Lower leg skin (tissue), 4 donors: ENCODE data around the gene BICDL1. TPM values are rescaled to one million over a fixed set of nuclear protein-coding genes. Genes with fewer than 3 reads are reported as not detected.
A peak's percentile ranks its signal among the peaks of the same experiment; 100 is the strongest.

Source experiments
- DNase-seq, 2 donors: peaks; one replicate each; pipeline ENCODE4 v3.0.0-alpha.2; 2019; ENCODE audit warnings: low spot score in 2 of 2
- H3K4me3 ChIP-seq: fragments of 200-600 bp; sonication (generic); 2 replicates; pipeline ENCODE4 v1.5.1; 2017; ENCODE audit warnings: mild to moderate bottlenecking, low read depth; ENCODE audit not compliant: poor library complexity, severe bottlenecking
- CTCF ChIP-seq, 3 donors: fragments of 450-650 bp; IDR thresholded peaks; one replicate each; pipeline ENCODE4 v1.5.1; 2016; ENCODE audit warnings: antibody characterized with exemption in 3 of 3, mild to moderate bottlenecking in 3 of 3, moderate library complexity in 2 of 3
- POLR2A ChIP-seq, 2 donors: fragments of 450-650 bp; IDR thresholded peaks; one replicate each; pipeline ENCODE4 v1.6.1; 2016 to 2017; ENCODE audit warnings: antibody characterized with exemption in 2 of 2, mild to moderate bottlenecking in 1 of 2, moderate library complexity in 1 of 2
- WGBS, 2 donors: methylation state at CpG; one replicate each; pipeline ENCODE4 v1.1.5; 2018; 5-methylcytosine and 5-hydroxymethylcytosine counted together
- intact Hi-C: fragments of 100-400 bp; cut with DNase I; formaldehyde crosslinking; loops from one replicate; pipeline ENCODE4 v1.15.0; 2023; ENCODE audit warnings: low total_unique reads
- total RNA-seq, 4 donors: library from RNA; depleted of rRNA; stranded (reverse); fragments of >200 nt; gene quantifications; one replicate each; pipeline ENCODE4 v1.1.0, GENCODE V29; 2016

Gene BICDL1
- total RNA-seq, 4 donors from 2014 or later, result 98.2 to 190 (median 131) TPM

- WGBS, 2 donors, result 9 to 23% methylated on average over 7 of the region's 7 CpGs
- intact Hi-C loops, result no loop called here
- H3K4me3 ChIP-seq, result peak overlapping the region; percentile 64
- DNase-seq, result no peak
- no peak for TF ChIP-seq POLR2A (IDR thresholded peaks at IDR 0.05)
- no peak for TF ChIP-seq CTCF (IDR thresholded peaks at IDR 0.05)
Measured at GRCh38 chr12:120117961-120118320, 128.9 kb downstream of the BICDL1 start.

GRCh38 chr12:120118321-120119061 lies 129.5 kb downstream of the BICDL1 start:
- no peak for DNase-seq
- TF ChIP-seq POLR2A (IDR thresholded peaks at IDR 0.05) (no peak), CTCF (IDR thresholded peaks at IDR 0.05) (no peak)
- intact Hi-C loops, result no loop called here
- H3K4me3 ChIP-seq, result no peak overlapping the region
- 24 to 28% methylated on average over 11 of the region's 11 CpGs for WGBS, 2 donors

- intact Hi-C loops, result no loop called here
- WGBS, 2 donors, result 73 to 86% methylated on average over 9 of the region's 9 CpGs
Measured at GRCh38 chr12:120119271-120119973, 130.4 kb downstream of the BICDL1 start.

GRCh38 chr12:120121343-120121742 lies 132.3 kb downstream of the BICDL1 start:
- no peak overlapping the region for H3K4me3 ChIP-seq

More at GRCh38 chr12:120119271-120119973, 130.4 kb downstream of the BICDL1 start:
- no peak for DNase-seq
- H3K4me3 ChIP-seq, result no peak overlapping the region
- no peak for TF ChIP-seq CTCF (IDR thresholded peaks at IDR 0.05)
- no peak for TF ChIP-seq POLR2A (IDR thresholded peaks at IDR 0.05)

GRCh38 chr12:120121766-120122293 lies 132.8 kb downstream of the BICDL1 start:
- WGBS, 2 donors, result 71 to 76% methylated on average over 4 of the region's 4 CpGs
- DNase-seq, result no peak
- intact Hi-C loops, result no loop called here
- H3K4me3 ChIP-seq, result no peak overlapping the region
- no peak for TF ChIP-seq CTCF (IDR thresholded peaks at IDR 0.05)
- no peak for TF ChIP-seq POLR2A (IDR thresholded peaks at IDR 0.05)

More at GRCh38 chr12:120121343-120121742, 132.3 kb downstream of the BICDL1 start:
- TF ChIP-seq POLR2A (IDR thresholded peaks at IDR 0.05), result no peak
- no peak for TF ChIP-seq CTCF (IDR thresholded peaks at IDR 0.05)
- DNase-seq, result no peak
- WGBS, 2 donors, result 74 to 76% methylated on average over 2 of the region's 2 CpGs
- intact Hi-C loops, result no loop called here
